ENCODE results near the gene HBEGF.

Gene HBEGF

GRCh38 chr5:140367256-140368013 lies 21.0 kb upstream of the HBEGF start:
- no peak for DNase-seq (ENCODE audit: low read depth)
- TF ChIP-seq MAX (IDR thresholded peaks at IDR 0.05; ENCODE audit: low read depth, low read length): no peak
- TF ChIP-seq MYC (IDR thresholded peaks at IDR 0.05; ENCODE audit: low read depth, low read length): no peak
- no peak for TF ChIP-seq CTCF (IDR thresholded peaks at IDR 0.05; ENCODE audit: low read depth, low read length)
- TF ChIP-seq POLR2A (IDR thresholded peaks at IDR 0.05; ENCODE audit: extremely low read depth, insufficient read length): no peak

GRCh38 chr5:140366589-140367255 lies 20.3 kb upstream of the HBEGF start:
- H3K4me3 ChIP-seq (ENCODE audit: low read depth, low read length): no peak overlapping the region
- TF ChIP-seq MAX (IDR thresholded peaks at IDR 0.05; ENCODE audit: low read depth, low read length) (no peak), MYC (IDR thresholded peaks at IDR 0.05; ENCODE audit: low read depth, low read length) (no peak), CTCF (IDR thresholded peaks at IDR 0.05; ENCODE audit: low read depth, low read length) (no peak), POLR2A (IDR thresholded peaks at IDR 0.05; ENCODE audit: extremely low read depth, insufficient read length) (no peak)
- DNase-seq (ENCODE audit: low read depth): no peak

More at GRCh38 chr5:140367256-140368013, 21.0 kb upstream of the HBEGF start:
- H3K4me3 ChIP-seq (ENCODE audit: low read depth, low read length): no peak overlapping the region

- no peak for DNase-seq (ENCODE audit: low read depth)
- TF ChIP-seq CTCF (IDR thresholded peaks at IDR 0.05; ENCODE audit: low read depth, low read length) (no peak), POLR2A (IDR thresholded peaks at IDR 0.05; ENCODE audit: extremely low read depth, insufficient read length) (no peak), MYC (IDR thresholded peaks at IDR 0.05; ENCODE audit: low read depth, low read length) (no peak), MAX (IDR thresholded peaks at IDR 0.05; ENCODE audit: low read depth, low read length) (no peak)
- H3K4me3 ChIP-seq (ENCODE audit: low read depth, low read length): no peak overlapping the region
These were observed 19.5 kb upstream of the HBEGF start for GRCh38 chr5:140365941-140366340.

GRCh38 chr5:140365282-140365681 lies 18.9 kb upstream of the HBEGF start:
- DNase-seq (ENCODE audit: low read depth): no peak
- H3K4me3 ChIP-seq (ENCODE audit: low read depth, low read length): no peak overlapping the region
- TF ChIP-seq POLR2A (IDR thresholded peaks at IDR 0.05; ENCODE audit: extremely low read depth, insufficient read length): no peak
- no peak for TF ChIP-seq MYC (IDR thresholded peaks at IDR 0.05; ENCODE audit: low read depth, low read length)
- TF ChIP-seq CTCF (IDR thresholded peaks at IDR 0.05; ENCODE audit: low read depth, low read length): no peak
- TF ChIP-seq MAX (IDR thresholded peaks at IDR 0.05; ENCODE audit: low read depth, low read length): no peak

GRCh38 chr5:140364472-140364765 lies 18.0 kb upstream of the HBEGF start:
- no peak overlapping the region for H3K4me3 ChIP-seq (ENCODE audit: low read depth, low read length)
- DNase-seq (ENCODE audit: low read depth): no peak
- TF ChIP-seq MAX (IDR thresholded peaks at IDR 0.05; ENCODE audit: low read depth, low read length) (no peak), MYC (IDR thresholded peaks at IDR 0.05; ENCODE audit: low read depth, low read length) (no peak), CTCF (IDR thresholded peaks at IDR 0.05; ENCODE audit: low read depth, low read length) (no peak), POLR2A (IDR thresholded peaks at IDR 0.05; ENCODE audit: extremely low read depth, insufficient read length) (no peak)
